Lung (tissue), 4 donors: ENCODE data around the gene OR52W1. TPM values are rescaled to one million over a fixed set of nuclear protein-coding genes. Genes with fewer than 3 reads are reported as not detected.

Experiments used
- polyA plus RNA-seq, 2 donors: library from polyadenylated mRNA; stranded (reverse); fragments of 200-250 nt; gene quantifications; one replicate each; pipeline ENCODE4 v1.2.1, GENCODE V29; 2013
- total RNA-seq, 2 donors: library from RNA; depleted of rRNA in 1 of 2; stranded (reverse); fragments of >200 nt in 1 of 2; gene quantifications; one replicate each; pipeline ENCODE4 v1.2.1, GENCODE V29; 2014 to 2021
- donor health status: Bipolar disorder and iron deficiency.
- donor health status: healthy.
- donor health status: DM: yes; HTN: yes; CAD: no.

The OR52W1 gene
- total and polyA plus RNA-seq, 4 donors, result not detected

Other genes with a start within 250 kb of the OR52W1 start
- not detected for gene OR56A5, start 230.7 kb upstream of the OR52W1 start, total RNA-seq
- not detected for gene OR56A5, start 230.7 kb upstream of the OR52W1 start, polyA plus RNA-seq
- gene OR52L1, start 212.2 kb upstream of the OR52W1 start, total RNA-seq, result under 1 TPM; 0.18 to 0.23 TPM
- gene OR52L1, start 212.2 kb upstream of the OR52W1 start, polyA plus RNA-seq, result not detected
- gene OR56A4, start 192.3 kb upstream of the OR52W1 start, total RNA-seq, result under 1 TPM in 1 of 2 donors, not detected in 1; 0.06 TPM
- gene OR56A4, start 192.3 kb upstream of the OR52W1 start, polyA plus RNA-seq, result not detected
- gene OR56A1, start 168.5 kb upstream of the OR52W1 start, total RNA-seq, result under 1 TPM in 1 of 2 donors, not detected in 1; 0.09 TPM
- gene OR56A1, start 168.5 kb upstream of the OR52W1 start, polyA plus RNA-seq, result not detected
- not detected for gene OR56B4, start 91.5 kb upstream of the OR52W1 start, total RNA-seq
- gene OR56B4, start 91.5 kb upstream of the OR52W1 start, polyA plus RNA-seq, result not detected
- gene OR52B2, start 28.9 kb upstream of the OR52W1 start, total RNA-seq, result not detected
- gene OR52B2, start 28.9 kb upstream of the OR52W1 start, polyA plus RNA-seq, result not detected
- gene C11orf42, start 6.3 kb downstream of the OR52W1 start, total RNA-seq, result not detected
- gene C11orf42, start 6.3 kb downstream of the OR52W1 start, polyA plus RNA-seq, result not detected
- gene FHIP1B, start 35.4 kb downstream of the OR52W1 start, total RNA-seq, result 10 to 100 TPM; 42.0 to 43.4 TPM
- gene FHIP1B, start 35.4 kb downstream of the OR52W1 start, polyA plus RNA-seq, result 10 to 100 TPM; 40.9 to 41.5 TPM
- 10 to 100 TPM in 1 of 2 donors, 1 to 10 TPM in 1; 5.6 to 12.0 TPM for gene CNGA4, start 39.9 kb downstream of the OR52W1 start, total RNA-seq
- 1 to 10 TPM in 1 of 2 donors, under 1 TPM in 1; 0.85 to 3.5 TPM for gene CNGA4, start 39.9 kb downstream of the OR52W1 start, polyA plus RNA-seq
- gene CCKBR, start 60.6 kb downstream of the OR52W1 start, total RNA-seq, result not detected
- gene CCKBR, start 60.6 kb downstream of the OR52W1 start, polyA plus RNA-seq, result not detected
- gene CAVIN3, start 121.3 kb downstream of the OR52W1 start, total RNA-seq, result 100 to 1,000 TPM in 1 of 2 donors, 10 to 100 TPM in 1; 23.2 to 122 TPM
- 100 to 1,000 TPM in 1 of 2 donors, 10 to 100 TPM in 1; 59.1 to 114 TPM for gene CAVIN3, start 121.3 kb downstream of the OR52W1 start, polyA plus RNA-seq
- gene SMPD1, start 191.2 kb downstream of the OR52W1 start, total RNA-seq, result 10 to 100 TPM; 19.3 to 69.5 TPM
- gene SMPD1, start 191.2 kb downstream of the OR52W1 start, polyA plus RNA-seq, result 10 to 100 TPM; 31.8 to 34.0 TPM
- gene APBB1, start 219.9 kb downstream of the OR52W1 start, total RNA-seq, result 10 to 100 TPM; 38.9 to 42.0 TPM
- 10 to 100 TPM; 18.8 to 22.3 TPM for gene APBB1, start 219.9 kb downstream of the OR52W1 start, polyA plus RNA-seq
- gene HPX, start 241.8 kb downstream of the OR52W1 start, total RNA-seq, result 1 to 10 TPM; 2.3 to 3.5 TPM
- gene HPX, start 241.8 kb downstream of the OR52W1 start, polyA plus RNA-seq, result 1 to 10 TPM in 1 of 2 donors, under 1 TPM in 1; 0.46 to 1.3 TPM